HEK293 (cell line): Measurements from ENCODE around the gene TTC27.

ENCODE experiments used
- CTCF ChIP-seq: fragments of 450-650 bp; formaldehyde crosslinking; IDR thresholded peaks from 2 replicates; pipeline ENCODE4 v1.5.1; 2016; ENCODE audit warnings: missing biosample characterization, missing genetic modification characterization
- MYNN ChIP-seq: fragments of 450-650 bp; formaldehyde crosslinking; IDR thresholded peaks from 2 replicates; pipeline ENCODE4 v1.5.1; 2016; ENCODE audit warnings: missing biosample characterization, missing genetic modification characterization, borderline replicate concordance
- PRDM4 ChIP-seq: fragments of 450-650 bp; formaldehyde crosslinking; IDR thresholded peaks from 2 replicates; pipeline ENCODE4 v1.5.1; 2017; ENCODE audit warnings: missing biosample characterization, missing genetic modification characterization
- ZBTB49 ChIP-seq: fragments of 450-650 bp; formaldehyde crosslinking; IDR thresholded peaks from 2 replicates; pipeline ENCODE4 v1.5.1; 2016; ENCODE audit warnings: missing biosample characterization, missing genetic modification characterization, low read depth
- ZBTB8A ChIP-seq: fragments of 450-650 bp; formaldehyde crosslinking; IDR thresholded peaks from 2 replicates; pipeline ENCODE4 v1.5.1; 2016; ENCODE audit warnings: missing biosample characterization, missing genetic modification characterization
- ZEB2 ChIP-seq: fragments of 450-650 bp; formaldehyde crosslinking; IDR thresholded peaks from 2 replicates; pipeline ENCODE4 v1.5.1; 2016; ENCODE audit warnings: missing biosample characterization, missing genetic modification characterization
- ZFP37 ChIP-seq: fragments of 450-650 bp; formaldehyde crosslinking; IDR thresholded peaks from 2 replicates; pipeline ENCODE4 v1.5.1; 2016; ENCODE audit warnings: missing biosample characterization, missing genetic modification characterization
- ZNF140 ChIP-seq: fragments of 450-650 bp; formaldehyde crosslinking; IDR thresholded peaks from 2 replicates; pipeline ENCODE4 v1.5.1; 2016; ENCODE audit warnings: missing biosample characterization, missing genetic modification characterization
- ZNF19 ChIP-seq: fragments of 450-650 bp; formaldehyde crosslinking; IDR thresholded peaks from 2 replicates; pipeline ENCODE4; 2016; ENCODE audit warnings: missing biosample characterization, missing genetic modification characterization, low read depth
- ZNF202 ChIP-seq: fragments of 450-650 bp; formaldehyde crosslinking; IDR thresholded peaks from 2 replicates; pipeline ENCODE4 v1.5.1; 2016; ENCODE audit warnings: missing biosample characterization, missing genetic modification characterization, borderline replicate concordance
- ZNF654 ChIP-seq: fragments of 450-650 bp; formaldehyde crosslinking; IDR thresholded peaks from 2 replicates; pipeline ENCODE4 v1.5.1; 2016; ENCODE audit warnings: low read depth, missing biosample characterization, missing genetic modification characterization

- TF ChIP-seq MYNN (no peak), ZBTB8A (tag by site-specific recombination) (no peak), ZNF19 (tag by site-specific recombination) (no peak), CTCF (no peak), ZEB2 (no peak), ZBTB49 (tag by site-specific recombination) (no peak), ZNF202 (no peak), ZNF654 (tag by site-specific recombination) (no peak), ZFP37 (tag by site-specific recombination) (no peak), ZNF140 (tag by site-specific recombination) (no peak), PRDM4 (tag by site-specific recombination) (no peak)
Observed at GRCh38 chr2:32647180-32647651, 19.4 kb downstream of the TTC27 start.
